ENCODE results near the gene LIPM. TPM values are rescaled to one million over a fixed set of nuclear protein-coding genes. Genes with fewer than 3 reads are reported as not detected.

The LIPM gene
- total RNA-seq, 2 experiments from 2014 or later: not detected

GRCh38 chr10:88857831-88858230 is 55.3 kb downstream of the LIPM start:
- Histone ChIP-seq H3K79me2 (ENCODE audit: insufficient read depth, low read depth, low read length) (no peaks in the 10 kb centered on the region), H2AFZ (ENCODE audit: low read length) (no peak overlapping the region), H3K27ac (ENCODE audit: low read depth, low read length, poor library complexity, severe bottlenecking) (no peak overlapping the region), H3K4me1 (ENCODE audit: insufficient read depth, low read length, poor library complexity, severe bottlenecking) (no peaks in the 10 kb centered on the region), H3K4me3 (ENCODE audit: low read depth, low read length, poor library complexity, severe bottlenecking) (no peak overlapping the region), H3K9me3 (ENCODE audit: low read length) (no peaks in the 10 kb centered on the region), H3K36me3 (ENCODE audit: insufficient read depth, low read length) (no peaks in the 10 kb centered on the region), H4K20me1 (ENCODE audit: insufficient read depth, low read length) (no peaks in the 10 kb centered on the region), H3K4me2 (ENCODE audit: low read length) (no peak overlapping the region), H3K9me2 (ENCODE audit: insufficient read depth, low read length) (no peaks in the 10 kb centered on the region)
- ChIA-PET POLR2A (no interaction called here), CTCF (ENCODE audit: unreplicated experiment) (no interaction called here)
- no peak for DNase-seq (ENCODE audit: low spot score)
- TF ChIP-seq EZH2phosphoT487 (IDR thresholded peaks at IDR 0.05; ENCODE audit: borderline replicate concordance, low read depth, low read length) (no peak), CTCF (conservative IDR thresholded peaks at IDR 0.05; ENCODE audit: low read length) (no peak)
- intact Hi-C loops (cut with micrococcal nuclease; ENCODE audit: unreplicated experiment): no loop called here
- BruUV-seq (replicated peaks): no TSS peak

GRCh38 chr10:88858491-88858890 is 56.0 kb downstream of the LIPM start:
- CTCF ChIA-PET (ENCODE audit: unreplicated experiment): no interaction called here
- H3K4me2 ChIP-seq (ENCODE audit: low read length): no peak overlapping the region
- TF ChIP-seq CTCF (conservative IDR thresholded peaks at IDR 0.05; ENCODE audit: low read length): no peak
- TF ChIP-seq EZH2phosphoT487 (IDR thresholded peaks at IDR 0.05; ENCODE audit: borderline replicate concordance, low read depth, low read length): no peak

GRCh38 chr10:88861036-88861435 is 58.5 kb downstream of the LIPM start:
- no peak for DNase-seq (ENCODE audit: low spot score)
- no peak overlapping the region for H3K4me2 ChIP-seq (ENCODE audit: low read length)
- BruUV-seq (replicated peaks): no TSS peak
- ChIA-PET POLR2A (interaction anchor here (0.6 kb wide), 1 partner anchor 1410 kb away, joined by 3 read pairs; no protein-coding TSS in a partner anchor), CTCF (ENCODE audit: unreplicated experiment) (no interaction called here)
- TF ChIP-seq CTCF (conservative IDR thresholded peaks at IDR 0.05; ENCODE audit: low read length) (no peak), EZH2phosphoT487 (IDR thresholded peaks at IDR 0.05; ENCODE audit: borderline replicate concordance, low read depth, low read length) (no peak)
- H3K9me2 ChIP-seq (ENCODE audit: insufficient read depth, low read length): no peaks in the 10 kb centered on the region
- H4K20me1 ChIP-seq (ENCODE audit: insufficient read depth, low read length): no peaks in the 10 kb centered on the region
- no peak overlapping the region for H3K4me3 ChIP-seq (ENCODE audit: low read depth, low read length, poor library complexity, severe bottlenecking)
- H3K36me3 ChIP-seq (ENCODE audit: insufficient read depth, low read length): no peaks in the 10 kb centered on the region
- H2AFZ ChIP-seq (ENCODE audit: low read length): no peak overlapping the region
- no peaks in the 10 kb centered on the region for H3K4me1 ChIP-seq (ENCODE audit: insufficient read depth, low read length, poor library complexity, severe bottlenecking)
- no peaks in the 10 kb centered on the region for H3K79me2 ChIP-seq (ENCODE audit: insufficient read depth, low read depth, low read length)
- H3K27ac ChIP-seq (ENCODE audit: low read depth, low read length, poor library complexity, severe bottlenecking): no peak overlapping the region
- intact Hi-C loops (cut with micrococcal nuclease; ENCODE audit: unreplicated experiment): no loop called here
- no peaks in the 10 kb centered on the region for H3K9me3 ChIP-seq (ENCODE audit: low read length)

More at GRCh38 chr10:88858491-88858890, 56.0 kb downstream of the LIPM start:
- BruUV-seq (replicated peaks): no TSS peak
- intact Hi-C loops (cut with micrococcal nuclease; ENCODE audit: unreplicated experiment): no loop called here
- DNase-seq (ENCODE audit: low spot score): no peak
- Histone ChIP-seq H3K9me3 (ENCODE audit: low read length) (no peaks in the 10 kb centered on the region), H3K9me2 (ENCODE audit: insufficient read depth, low read length) (no peaks in the 10 kb centered on the region), H3K79me2 (ENCODE audit: insufficient read depth, low read depth, low read length) (no peaks in the 10 kb centered on the region), H4K20me1 (ENCODE audit: insufficient read depth, low read length) (no peaks in the 10 kb centered on the region), H3K27ac (ENCODE audit: low read depth, low read length, poor library complexity, severe bottlenecking) (no peak overlapping the region), H3K4me1 (ENCODE audit: insufficient read depth, low read length, poor library complexity, severe bottlenecking) (no peaks in the 10 kb centered on the region), H2AFZ (ENCODE audit: low read length) (no peak overlapping the region), H3K36me3 (ENCODE audit: insufficient read depth, low read length) (no peaks in the 10 kb centered on the region), H3K4me3 (ENCODE audit: low read depth, low read length, poor library complexity, severe bottlenecking) (no peak overlapping the region)
- POLR2A ChIA-PET: interaction anchor here (0.6 kb wide), 1 partner anchor 21 kb away, joined by 3 read pairs; no protein-coding TSS in a partner anchor
